ENCODE measurements around the gene HOXB4. TPM values are rescaled to one million over a fixed set of nuclear protein-coding genes. Genes with fewer than 3 reads are reported as not detected.
A peak's percentile ranks its signal among the peaks of the same experiment; 100 is the strongest.

HOXB4 gene
- total RNA-seq, 1 experiment from 2014 or later, result not detected

GRCh38 chr17:48603959-48604769 is 26.0 kb upstream of the HOXB4 start:
- Mint-ChIP-seq H3K27ac (no peak overlapping the region), H3K4me3 (no peak overlapping the region), H3K4me1 (no peaks in the 10 kb centered on the region; a peak in 1 of 4 replicates), H3K9me3 (peaks cover 2 to 15% of the 10 kb centered on the region in 2 experiments; a peak in 3 of 5 replicates), H3K27me3 (ENCODE audit: low read depth) (peaks cover 100% of the 10 kb centered on the region), H3K36me3 (ENCODE audit: insufficient read depth in 1 of 3, low read depth in 3 of 3) (no peaks in the 10 kb centered on the region)
- Histone ChIP-seq H4K5ac (ENCODE audit: insufficient read length, low read depth, low read length) (no peak overlapping the region), H3K9ac (ENCODE audit: extremely low read depth, insufficient read length, low read length) (no peak overlapping the region), H3K18ac (ENCODE audit: insufficient read length, low read depth, low read length) (no peak overlapping the region), H3K23ac (ENCODE audit: insufficient read length, low read depth, low read length) (no peak overlapping the region), H2BK20ac (ENCODE audit: low read depth, low read length, poor library complexity, severe bottlenecking) (no peak overlapping the region), H3K4me2 (ENCODE audit: insufficient read depth, insufficient read length, low read length) (no peak overlapping the region), H2BK12ac (ENCODE audit: insufficient read length, low read depth, low read length) (no peak overlapping the region), H3K27me3 (ENCODE audit: insufficient read depth, low read length) (peaks cover 98% of the 10 kb centered on the region), H4K20me1 (ENCODE audit: control insufficient read depth, insufficient read depth, insufficient read length) (no peaks in the 10 kb centered on the region), H2AFZ (ENCODE audit: low read length) (no peak overlapping the region), H3K14ac (ENCODE audit: insufficient read depth, low read length) (no peak overlapping the region), H3K27ac (ENCODE audit: insufficient read length, low read depth, low read length) (no peak overlapping the region), H3K79me1 (ENCODE audit: insufficient read depth, low read depth, low read length, poor library complexity, severe bottlenecking) (no peaks in the 10 kb centered on the region), H3K4ac (ENCODE audit: low read depth, low read length) (no peak overlapping the region), H2BK5ac (ENCODE audit: insufficient read length, low read length) (no peak overlapping the region), H2BK120ac (ENCODE audit: low read depth, low read length, poor library complexity, severe bottlenecking) (no peak overlapping the region), H3K23me2 (ENCODE audit: insufficient read length, low read depth, low read length, poor library complexity, severe bottlenecking) (no peaks in the 10 kb centered on the region), H3T11ph (ENCODE audit: low read length) (no peak overlapping the region), H3K56ac (ENCODE audit: insufficient read length, low read depth, low read length) (no peak overlapping the region), H4K8ac (replicated peaks; ENCODE audit: insufficient read length, low read depth, low read length) (no peak overlapping the region), H2AK5ac (ENCODE audit: insufficient read length, low read length) (no peak overlapping the region), H3K79me2 (ENCODE audit: insufficient read depth, low read length) (no peaks in the 10 kb centered on the region), H3K4me1 (ENCODE audit: insufficient read depth, low read length) (no peaks in the 10 kb centered on the region), H2BK15ac (ENCODE audit: low read depth, low read length) (no peak overlapping the region), H3K9me3 (ENCODE audit: control insufficient read depth, low read depth, low read length) (no peaks in the 10 kb centered on the region), H4K91ac (ENCODE audit: insufficient read length, low read depth, low read length) (no peak overlapping the region)
- TF ChIP-seq, protein P1, sequence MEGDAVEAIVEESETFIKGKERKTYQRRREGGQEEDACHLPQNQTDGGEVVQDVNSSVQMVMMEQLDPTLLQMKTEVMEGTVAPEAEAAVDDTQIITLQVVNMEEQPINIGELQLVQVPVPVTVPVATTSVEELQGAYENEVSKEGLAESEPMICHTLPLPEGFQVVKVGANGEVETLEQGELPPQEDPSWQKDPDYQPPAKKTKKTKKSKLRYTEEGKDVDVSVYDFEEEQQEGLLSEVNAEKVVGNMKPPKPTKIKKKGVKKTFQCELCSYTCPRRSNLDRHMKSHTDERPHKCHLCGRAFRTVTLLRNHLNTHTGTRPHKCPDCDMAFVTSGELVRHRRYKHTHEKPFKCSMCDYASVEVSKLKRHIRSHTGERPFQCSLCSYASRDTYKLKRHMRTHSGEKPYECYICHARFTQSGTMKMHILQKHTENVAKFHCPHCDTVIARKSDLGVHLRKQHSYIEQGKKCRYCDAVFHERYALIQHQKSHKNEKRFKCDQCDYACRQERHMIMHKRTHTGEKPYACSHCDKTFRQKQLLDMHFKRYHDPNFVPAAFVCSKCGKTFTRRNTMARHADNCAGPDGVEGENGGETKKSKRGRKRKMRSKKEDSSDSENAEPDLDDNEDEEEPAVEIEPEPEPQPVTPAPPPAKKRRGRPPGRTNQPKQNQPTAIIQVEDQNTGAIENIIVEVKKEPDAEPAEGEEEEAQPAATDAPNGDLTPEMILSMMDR (conservative IDR thresholded peaks at IDR 0.05), result no peak
- DNase-seq, result peak; percentile 81
- no CpG with 5 or more reads among the region's 21 CpGs for WGBS (ENCODE audit: extremely low coverage, insufficient read length, low lambda C conversion rate)

Data from H9 (cell line).